ENCODE measurements around the gene ECHS1. TPM values are rescaled to one million over a fixed set of nuclear protein-coding genes. Genes with fewer than 3 reads are reported as not detected.

Gene ECHS1
- total RNA-seq, 2 experiments from 2014 or later, result 46.2 to 48.3 TPM

DNA sequence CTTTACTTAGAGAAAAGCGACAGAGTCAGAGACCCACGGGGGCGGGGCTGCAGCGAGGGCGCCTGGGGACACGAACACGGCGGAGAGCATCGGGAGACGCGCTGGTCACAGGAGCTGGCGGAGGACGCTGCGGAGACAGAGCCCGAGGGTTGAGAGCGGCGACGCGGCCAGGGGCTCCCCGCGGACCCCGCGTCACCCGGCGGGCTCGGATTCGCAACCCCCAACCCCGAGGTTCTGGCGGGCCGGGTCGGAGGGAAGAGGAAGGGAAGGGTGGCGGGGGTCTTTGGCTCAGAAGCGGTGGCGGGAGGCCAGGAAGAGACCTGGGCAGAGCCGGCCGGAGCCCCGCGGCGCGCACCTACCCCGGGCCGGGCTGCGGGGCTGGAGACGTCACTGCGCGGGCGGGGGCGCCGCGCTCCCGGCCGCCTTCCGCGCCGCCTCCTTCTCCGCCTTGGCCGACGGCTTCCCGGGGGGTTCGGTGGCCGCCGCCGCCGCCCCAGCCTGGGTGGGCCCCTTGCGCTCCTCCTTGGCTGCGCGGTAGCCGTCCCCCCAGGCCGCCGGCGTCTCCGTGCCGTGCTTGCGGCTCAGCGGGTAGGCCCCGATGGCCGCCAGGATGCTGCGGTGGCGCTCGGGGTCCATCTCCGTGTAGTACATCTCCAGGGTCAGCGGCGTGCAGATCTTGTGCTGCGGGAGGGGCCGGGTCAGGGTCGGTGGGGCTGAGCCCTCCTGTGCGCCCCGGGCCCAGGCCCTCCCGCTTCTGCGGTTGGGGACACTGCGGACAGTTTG lies 47.5 kb downstream of the ECHS1 start:
- POLR2A ChIA-PET, result no interaction called here
- TF ChIP-seq, protein P1, sequence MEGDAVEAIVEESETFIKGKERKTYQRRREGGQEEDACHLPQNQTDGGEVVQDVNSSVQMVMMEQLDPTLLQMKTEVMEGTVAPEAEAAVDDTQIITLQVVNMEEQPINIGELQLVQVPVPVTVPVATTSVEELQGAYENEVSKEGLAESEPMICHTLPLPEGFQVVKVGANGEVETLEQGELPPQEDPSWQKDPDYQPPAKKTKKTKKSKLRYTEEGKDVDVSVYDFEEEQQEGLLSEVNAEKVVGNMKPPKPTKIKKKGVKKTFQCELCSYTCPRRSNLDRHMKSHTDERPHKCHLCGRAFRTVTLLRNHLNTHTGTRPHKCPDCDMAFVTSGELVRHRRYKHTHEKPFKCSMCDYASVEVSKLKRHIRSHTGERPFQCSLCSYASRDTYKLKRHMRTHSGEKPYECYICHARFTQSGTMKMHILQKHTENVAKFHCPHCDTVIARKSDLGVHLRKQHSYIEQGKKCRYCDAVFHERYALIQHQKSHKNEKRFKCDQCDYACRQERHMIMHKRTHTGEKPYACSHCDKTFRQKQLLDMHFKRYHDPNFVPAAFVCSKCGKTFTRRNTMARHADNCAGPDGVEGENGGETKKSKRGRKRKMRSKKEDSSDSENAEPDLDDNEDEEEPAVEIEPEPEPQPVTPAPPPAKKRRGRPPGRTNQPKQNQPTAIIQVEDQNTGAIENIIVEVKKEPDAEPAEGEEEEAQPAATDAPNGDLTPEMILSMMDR (conservative IDR thresholded peaks at IDR 0.05; ENCODE audit: low read length), result no peak
- no peak for TF ChIP-seq EZH2phosphoT487 (IDR thresholded peaks at IDR 0.05; ENCODE audit: borderline replicate concordance, low read depth, low read length)
- Histone ChIP-seq H3K79me2 (ENCODE audit: insufficient read depth, low read depth, low read length) (no peaks in the 10 kb centered on the region), H2AFZ (ENCODE audit: low read length) (no peak overlapping the region), H4K20me1 (ENCODE audit: insufficient read depth, low read length) (no peaks in the 10 kb centered on the region), H3K4me2 (ENCODE audit: low read length) (peak overlapping the region; percentile 55; the same call in 1 of the 2 replicates), H3K9me2 (ENCODE audit: insufficient read depth, low read length) (no peaks in the 10 kb centered on the region), H3K9me3 (ENCODE audit: low read length) (no peaks in the 10 kb centered on the region), H3K27ac (ENCODE audit: low read depth, low read length, poor library complexity, severe bottlenecking) (no peak overlapping the region), H3K4me3 (ENCODE audit: low read depth, low read length, poor library complexity, severe bottlenecking) (no peak overlapping the region), H3K4me1 (ENCODE audit: insufficient read depth, low read length, poor library complexity, severe bottlenecking) (peaks cover 9% of the 10 kb centered on the region), H3K36me3 (ENCODE audit: insufficient read depth, low read length) (no peaks in the 10 kb centered on the region)
- DNase-seq (ENCODE audit: low spot score), result no peak
- no TSS peak for BruUV-seq (replicated peaks)
- CTCF ChIA-PET (ENCODE audit: unreplicated experiment), result no interaction called here
- intact Hi-C loops (cut with micrococcal nuclease; ENCODE audit: unreplicated experiment), result loop anchor here (2.0 kb wide), 1 partner anchor 17 kb away; the partner anchor contains the start of genes TUBGCP2 and ZNF511

DNA sequence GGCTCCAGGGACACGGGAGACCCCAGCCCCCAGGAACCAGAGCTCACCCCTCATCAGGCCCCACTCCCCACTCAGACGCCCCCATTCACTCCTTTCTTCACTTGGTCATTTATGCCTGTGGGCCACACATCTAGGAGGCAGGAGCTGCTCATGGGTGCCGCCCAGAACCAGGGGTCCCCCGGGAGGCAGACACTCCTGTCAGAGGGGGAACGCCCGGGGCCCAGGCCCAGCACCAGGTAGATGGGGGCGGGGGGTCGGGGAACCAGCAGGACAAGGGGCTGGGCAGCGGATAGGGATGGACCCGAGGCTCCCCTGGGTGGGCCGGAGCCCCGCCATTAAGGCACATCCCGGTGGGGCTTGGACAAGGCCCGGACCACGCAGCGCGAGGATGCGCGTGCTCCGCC lies 48.3 kb downstream of the ECHS1 start:
- ChIA-PET CTCF (ENCODE audit: unreplicated experiment) (interaction anchor here (0.6 kb wide), 2 partner anchors 66 to 114 kb away, joined by 4 read pairs; no protein-coding TSS in a partner anchor), POLR2A (interaction anchor here (0.7 kb wide), 1 partner anchor 35 kb away, joined by 7 read pairs; no protein-coding TSS in a partner anchor)
- H2AFZ ChIP-seq (ENCODE audit: low read length), result no peak overlapping the region
- H3K79me2 ChIP-seq (ENCODE audit: insufficient read depth, low read depth, low read length), result no peaks in the 10 kb centered on the region
- DNase-seq (ENCODE audit: low spot score), result no peak
- H3K4me2 ChIP-seq (ENCODE audit: low read length), result peak overlapping the region; percentile 55
- peak overlapping the region; percentile 11 for H3K4me3 ChIP-seq (ENCODE audit: low read depth, low read length, poor library complexity, severe bottlenecking)
- peaks cover 9% of the 10 kb centered on the region for H3K4me1 ChIP-seq (ENCODE audit: insufficient read depth, low read length, poor library complexity, severe bottlenecking)
- intact Hi-C loops (cut with micrococcal nuclease; ENCODE audit: unreplicated experiment), result loop anchor here (2.0 kb wide), 1 partner anchor 16 kb away; the partner anchor contains the start of genes TUBGCP2 and ZNF511
- no peaks in the 10 kb centered on the region for H4K20me1 ChIP-seq (ENCODE audit: insufficient read depth, low read length)
- H3K9me3 ChIP-seq (ENCODE audit: low read length), result no peaks in the 10 kb centered on the region
- H3K27ac ChIP-seq (ENCODE audit: low read depth, low read length, poor library complexity, severe bottlenecking), result no peak overlapping the region
- BruUV-seq (replicated peaks), result no TSS peak
- H3K36me3 ChIP-seq (ENCODE audit: insufficient read depth, low read length), result no peaks in the 10 kb centered on the region
- no peaks in the 10 kb centered on the region for H3K9me2 ChIP-seq (ENCODE audit: insufficient read depth, low read length)
- TF ChIP-seq, protein P1 (conservative IDR thresholded peaks at IDR 0.05; ENCODE audit: low read length), result no peak
- TF ChIP-seq EZH2phosphoT487 (IDR thresholded peaks at IDR 0.05; ENCODE audit: borderline replicate concordance, low read depth, low read length), result no peak
